ENCODE data around the gene CCDC196.

- TF ChIP-seq EP300 (IDR thresholded peaks at IDR 0.05), result no peak
- TF ChIP-seq CTCF (IDR thresholded peaks at IDR 0.05), result no peak
- TF ChIP-seq POLR2A (IDR thresholded peaks at IDR 0.05), result no peak
These were observed 52.9 kb downstream of the CCDC196 start for GRCh38 chr14:66539034-66539433.
